Measurements from ENCODE around the gene WNT7A. TPM values are rescaled to one million over a fixed set of nuclear protein-coding genes. Genes with fewer than 3 reads are reported as not detected.

The WNT7A gene
- total and polyA plus RNA-seq, 2 donors (not counting 1 experiment from before 2014, with no cell fraction given) = not detected

- no peaks in the 10 kb centered on the region for H3K79me2 ChIP-seq (ENCODE audit: control insufficient read depth, insufficient read depth, low read length)
- no peak for DNase-seq
- no peak overlapping the region for H3K4me2 ChIP-seq (replicated peaks; ENCODE audit: low read depth, low read length, poor library complexity, severe bottlenecking)
- H3K4me1 ChIP-seq (ENCODE audit: control insufficient read depth in 2 of 2, insufficient read depth in 2 of 2, low read length in 2 of 2) = no peaks in the 10 kb centered on the region
- H3K36me3 ChIP-seq (replicated peaks in 1 of 2; ENCODE audit: control extremely low read depth in 1 of 2, control insufficient read depth in 1 of 2, extremely low read depth in 1 of 2, insufficient read depth in 2 of 2, low read length in 1 of 2) = no peaks in the 10 kb centered on the region
- H3K27me3 Mint-ChIP-seq = peaks cover 26% of the 10 kb centered on the region
- no peak overlapping the region for H3K4me3 ChIP-seq (ENCODE audit: control extremely low read depth in 1 of 5, extremely low read depth in 1 of 5, insufficient read depth in 1 of 5, low read depth in 2 of 5, low read length in 4 of 5)
- H3K4me3 Mint-ChIP-seq = no peak overlapping the region
- peaks cover 0 to 2% (median 0%) of the 10 kb centered on the region in 4 experiments for H3K27me3 ChIP-seq (replicated peaks in 1 of 4; ENCODE audit: control extremely low read depth in 1 of 4, control insufficient read depth in 3 of 4, insufficient read depth in 4 of 4, low read length in 3 of 4)
- TF ChIP-seq CTCF (IDR thresholded peaks at IDR 0.05) (no peak), EZH2 (IDR thresholded peaks at IDR 0.05; ENCODE audit: borderline replicate concordance, insufficient read depth, low read depth, low read length, poor library complexity, severe bottlenecking) (no peak)
- no peak overlapping the region for H2AFZ ChIP-seq (ENCODE audit: insufficient read depth, low read depth, low read length, poor library complexity, severe bottlenecking)
- H3K4me1 Mint-ChIP-seq = no peaks in the 10 kb centered on the region
- H3K9ac ChIP-seq (ENCODE audit: low read length) = no peak overlapping the region
- WGBS (ENCODE audit: insufficient coverage) = 88% methylated on average over 5 of the region's 9 CpGs
- no peaks in the 10 kb centered on the region for H4K20me1 ChIP-seq (ENCODE audit: control insufficient read depth, insufficient read depth, low read length, poor library complexity, severe bottlenecking)
- POLR2A ChIA-PET = no interaction called here
- intact Hi-C loops (cut with micrococcal nuclease) = no loop called here
- CTCF ChIA-PET = no interaction called here
- H3K9me3 ChIP-seq (ENCODE audit: control extremely low read depth in 1 of 3, control insufficient read depth in 2 of 3, insufficient read depth in 1 of 3, low read length in 2 of 3) = peaks cover 0 to 3% (median 0%) of the 10 kb centered on the region in 3 donors
- no peak for ATAC-seq (ENCODE audit: low read depth)
- H3K27ac Mint-ChIP-seq = no peak overlapping the region
- no peak overlapping the region for H3K27ac ChIP-seq (ENCODE audit: low read length in 2 of 2)
- H3K9me3 Mint-ChIP-seq (ENCODE audit: insufficient read depth) = no peaks in the 10 kb centered on the region
Measured at GRCh38 chr3:13833506-13834257, 46.2 kb downstream of the WNT7A start.

GRCh38 chr3:13832130-13832529 lies 47.7 kb downstream of the WNT7A start:
- Histone ChIP-seq H3K4me3 (ENCODE audit: control extremely low read depth in 1 of 5, extremely low read depth in 1 of 5, insufficient read depth in 1 of 5, low read depth in 2 of 5, low read length in 4 of 5) (no peak overlapping the region), H3K9ac (ENCODE audit: low read length) (no peak overlapping the region), H3K27ac (ENCODE audit: low read length in 2 of 2) (no peak overlapping the region), H3K9me3 (ENCODE audit: control extremely low read depth in 1 of 3, control insufficient read depth in 2 of 3, insufficient read depth in 1 of 3, low read length in 2 of 3) (peaks cover 0 to 6% (median 0%) of the 10 kb centered on the region in 3 donors), H3K4me1 (ENCODE audit: control insufficient read depth in 2 of 2, insufficient read depth in 2 of 2, low read length in 2 of 2) (no peaks in the 10 kb centered on the region), H3K36me3 (replicated peaks in 1 of 2; ENCODE audit: control extremely low read depth in 1 of 2, control insufficient read depth in 1 of 2, extremely low read depth in 1 of 2, insufficient read depth in 2 of 2, low read length in 1 of 2) (no peaks in the 10 kb centered on the region), H3K79me2 (ENCODE audit: control insufficient read depth, insufficient read depth, low read length) (no peaks in the 10 kb centered on the region), H3K4me2 (replicated peaks; ENCODE audit: low read depth, low read length, poor library complexity, severe bottlenecking) (no peak overlapping the region), H4K20me1 (ENCODE audit: control insufficient read depth, insufficient read depth, low read length, poor library complexity, severe bottlenecking) (no peaks in the 10 kb centered on the region), H3K27me3 (replicated peaks in 1 of 4; ENCODE audit: control extremely low read depth in 1 of 4, control insufficient read depth in 3 of 4, insufficient read depth in 4 of 4, low read length in 3 of 4) (peaks cover 0 to 2% (median 0%) of the 10 kb centered on the region in 4 experiments), H2AFZ (ENCODE audit: insufficient read depth, low read depth, low read length, poor library complexity, severe bottlenecking) (peak overlapping the region; percentile 22)
- peaks cover 26% of the 10 kb centered on the region for H3K27me3 Mint-ChIP-seq
- no peak overlapping the region for H3K4me3 Mint-ChIP-seq
- no peak for TF ChIP-seq EZH2 (IDR thresholded peaks at IDR 0.05; ENCODE audit: borderline replicate concordance, insufficient read depth, low read depth, low read length, poor library complexity, severe bottlenecking)
- TF ChIP-seq CTCF (IDR thresholded peaks at IDR 0.05) = no peak
- no peak for DNase-seq
- intact Hi-C loops (cut with micrococcal nuclease) = no loop called here
- ChIA-PET CTCF (no interaction called here), POLR2A (no interaction called here)
- H3K9me3 Mint-ChIP-seq (ENCODE audit: insufficient read depth) = no peaks in the 10 kb centered on the region
- H3K4me1 Mint-ChIP-seq = no peaks in the 10 kb centered on the region
- no peak overlapping the region for H3K27ac Mint-ChIP-seq
- no peak for ATAC-seq (ENCODE audit: low read depth)

Data from B cell (primary cell).